Activated T-helper 9 cell treated with anti-CD3 and anti-CD28 coated beads, Interleukin-2, amount 50 U/mL, for 16 hours (primary cell): ENCODE data around the gene ATP6V1G1.
A peak's percentile ranks its signal among the peaks of the same experiment; 100 is the strongest.
"Not testable (repeated sequence)": the region's sequence is repeated elsewhere in the genome, so short reads cannot be mapped to it uniquely, and the experiment has no call there.

Source experiments
- DNase-seq: peaks from one replicate; pipeline ENCODE4 v3.0.0-alpha.2; 2020; ENCODE audit warnings: low read depth

Gene ATP6V1G1, protein sequence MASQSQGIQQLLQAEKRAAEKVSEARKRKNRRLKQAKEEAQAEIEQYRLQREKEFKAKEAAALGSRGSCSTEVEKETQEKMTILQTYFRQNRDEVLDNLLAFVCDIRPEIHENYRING

DNA sequence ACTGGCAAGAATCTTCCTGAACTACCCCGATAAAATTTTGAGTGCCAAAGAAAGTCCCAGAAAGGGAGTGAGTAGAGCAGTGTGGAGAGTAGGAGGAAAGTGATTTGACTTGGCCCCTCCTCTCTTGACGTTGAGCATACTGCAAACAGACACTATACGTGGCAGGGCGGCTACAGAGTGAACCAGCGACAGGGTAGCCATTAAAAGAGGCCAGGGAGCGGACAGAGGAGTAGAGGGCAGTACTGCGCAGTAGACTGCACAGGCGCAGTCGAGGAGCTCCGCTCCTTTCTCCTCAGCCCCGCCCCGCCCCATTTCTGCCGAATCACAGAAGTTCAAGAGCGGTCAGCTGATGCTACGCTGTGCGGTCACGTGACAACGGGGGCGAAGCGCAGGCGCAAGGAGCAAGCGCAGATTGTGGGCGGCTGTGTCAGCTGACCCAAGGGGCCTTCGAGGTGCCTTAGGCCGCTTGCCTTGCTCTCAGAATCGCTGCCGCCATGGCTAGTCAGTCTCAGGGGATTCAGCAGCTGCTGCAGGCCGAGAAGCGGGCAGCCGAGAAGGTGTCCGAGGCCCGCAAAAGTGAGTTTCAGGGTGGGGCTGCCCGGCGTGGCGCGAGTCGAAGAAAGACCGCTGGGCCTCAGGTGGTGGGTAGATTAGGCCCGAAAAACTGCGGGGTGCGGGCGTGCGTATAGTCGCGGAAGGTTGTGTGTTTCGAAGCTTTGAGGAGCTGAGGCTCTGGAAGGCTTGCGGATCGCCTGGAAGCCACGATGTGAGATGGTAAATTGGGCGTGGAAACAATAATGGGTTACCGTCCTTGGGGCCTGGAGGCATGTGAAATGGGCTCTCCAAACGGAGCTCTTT, at the start of gene ATP6V1G1:
TSS of gene ATP6V1G1 (plus strand) at position 425 of the 858 bp plus-strand sequence. CDS start at position 495, 70 bp downstream.
- peak; percentile 99 for DNase-seq

DNA sequence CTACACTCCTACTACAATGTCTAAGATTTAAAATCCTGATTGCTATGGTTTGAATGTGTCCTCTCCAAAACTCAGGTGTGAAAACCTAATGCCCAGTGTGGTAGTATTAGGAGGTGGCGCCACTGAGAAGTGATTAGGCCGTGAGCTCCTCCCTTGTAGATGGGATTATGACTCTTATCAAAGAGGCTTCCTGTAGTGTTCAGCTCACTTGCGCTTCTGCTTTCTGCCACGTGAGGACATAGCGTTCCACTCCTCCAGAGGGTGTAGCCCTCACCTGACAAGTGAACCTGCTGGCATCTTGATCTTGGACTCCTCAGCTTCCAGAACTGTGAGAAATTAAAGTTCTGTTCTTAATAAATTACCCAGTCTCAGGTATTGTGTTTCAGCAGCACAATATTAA, 49.3 kb upstream of the ATP6V1G1 start:
- DNase-seq: no peak

DNA sequence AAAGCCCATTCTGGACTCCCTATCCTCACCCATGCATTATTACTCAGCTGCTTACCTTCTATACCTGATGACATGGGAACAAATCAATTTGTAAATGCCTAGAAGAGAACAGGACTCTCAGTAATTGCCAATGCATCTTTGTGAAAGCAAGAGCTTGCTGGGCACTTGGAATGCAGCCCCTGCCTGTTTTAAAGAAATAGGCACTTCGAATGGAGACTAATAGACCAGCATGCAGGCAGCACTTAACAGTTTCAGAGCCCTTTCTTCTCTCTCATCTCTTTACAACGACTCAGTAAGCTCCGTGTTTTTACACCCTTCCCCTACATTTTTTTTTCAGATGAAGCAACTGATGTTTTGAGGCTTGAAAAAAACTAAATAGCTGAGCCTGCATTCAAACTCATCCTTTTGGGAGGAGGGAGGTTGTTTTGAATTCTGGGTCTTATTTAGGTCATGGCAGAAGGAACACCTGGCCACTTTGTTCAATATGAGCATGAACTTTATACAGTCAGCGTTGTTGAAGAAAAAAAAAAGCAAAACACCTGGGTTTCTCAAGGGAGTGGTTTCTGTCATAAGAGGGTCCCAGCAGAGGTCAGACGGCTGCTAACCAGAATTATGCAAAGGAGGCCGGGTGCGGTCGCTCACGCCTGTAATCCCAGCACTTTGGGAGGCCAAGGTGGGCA, 47.7 kb upstream of the ATP6V1G1 start:
- DNase-seq: no peak

DNA sequence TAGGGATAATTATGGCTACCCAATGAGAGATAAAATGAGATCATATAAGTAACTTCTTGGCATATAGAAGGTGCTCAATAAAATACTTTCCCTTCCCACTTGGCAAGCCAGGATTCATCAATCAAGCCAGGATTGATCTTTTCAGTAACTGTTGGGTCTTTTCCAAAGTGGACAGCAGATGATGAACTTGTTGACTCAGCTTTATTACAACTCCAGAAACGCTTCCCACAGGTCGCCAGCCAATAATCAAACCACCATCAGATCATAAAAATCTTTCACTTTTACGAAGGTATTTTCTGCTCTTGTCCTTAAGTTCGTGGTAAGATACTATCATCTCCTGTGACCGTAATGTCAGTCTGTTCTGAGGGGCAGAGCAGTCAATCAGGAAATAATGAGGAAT, 42.5 kb upstream of the ATP6V1G1 start:
- no peak for DNase-seq

DNA sequence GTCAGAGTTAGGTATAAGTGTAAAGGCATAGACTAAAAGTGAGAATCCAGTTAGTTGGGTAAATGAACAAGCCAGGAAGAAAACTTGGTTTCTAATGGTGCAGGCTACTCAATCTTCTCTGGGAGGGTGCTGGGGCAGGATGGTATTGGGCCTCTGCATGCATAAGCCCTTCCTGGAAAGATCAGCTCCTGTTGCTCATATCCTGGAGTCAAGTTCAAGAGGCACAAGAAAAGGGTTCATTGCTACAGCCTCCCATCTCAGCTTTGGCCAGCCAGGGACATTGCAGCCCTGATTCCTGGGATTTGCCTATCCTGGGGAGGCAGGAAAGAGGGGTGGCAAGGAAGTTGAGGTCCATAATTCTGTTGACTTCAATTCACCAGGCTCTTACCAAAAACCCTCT, 40.7 kb upstream of the ATP6V1G1 start:
- DNase-seq: no peak

DNA sequence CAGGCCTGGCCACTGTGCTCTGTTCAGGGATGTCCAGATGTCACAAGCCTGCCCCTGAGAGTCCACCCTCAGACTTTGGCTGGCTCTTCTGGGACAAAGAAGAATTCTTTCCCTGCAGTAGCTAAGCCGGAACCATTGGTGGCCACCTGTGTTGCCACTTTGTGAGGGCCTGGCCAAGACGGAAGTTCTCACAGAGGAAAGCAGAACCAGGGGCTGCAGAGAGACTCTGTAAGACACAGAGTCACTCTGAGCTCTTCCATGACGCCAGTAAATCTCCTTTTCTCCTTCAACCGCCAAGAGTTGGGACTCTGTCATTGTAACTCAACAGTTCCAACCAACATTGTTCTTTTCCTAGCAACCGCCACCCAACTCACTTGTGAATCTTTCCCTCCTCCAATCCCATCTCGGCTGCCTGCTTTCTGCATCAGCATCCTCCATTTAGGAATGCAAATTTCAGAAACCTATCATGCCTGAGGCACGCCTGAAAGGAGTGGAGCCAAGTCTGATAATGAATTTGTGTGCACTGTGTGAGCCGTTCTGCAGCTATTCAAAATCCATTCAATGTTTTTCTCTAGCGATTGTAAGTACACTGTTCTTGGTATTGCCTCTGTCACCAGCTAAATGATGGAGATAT, 37.8 kb upstream of the ATP6V1G1 start:
- no peak for DNase-seq

DNA sequence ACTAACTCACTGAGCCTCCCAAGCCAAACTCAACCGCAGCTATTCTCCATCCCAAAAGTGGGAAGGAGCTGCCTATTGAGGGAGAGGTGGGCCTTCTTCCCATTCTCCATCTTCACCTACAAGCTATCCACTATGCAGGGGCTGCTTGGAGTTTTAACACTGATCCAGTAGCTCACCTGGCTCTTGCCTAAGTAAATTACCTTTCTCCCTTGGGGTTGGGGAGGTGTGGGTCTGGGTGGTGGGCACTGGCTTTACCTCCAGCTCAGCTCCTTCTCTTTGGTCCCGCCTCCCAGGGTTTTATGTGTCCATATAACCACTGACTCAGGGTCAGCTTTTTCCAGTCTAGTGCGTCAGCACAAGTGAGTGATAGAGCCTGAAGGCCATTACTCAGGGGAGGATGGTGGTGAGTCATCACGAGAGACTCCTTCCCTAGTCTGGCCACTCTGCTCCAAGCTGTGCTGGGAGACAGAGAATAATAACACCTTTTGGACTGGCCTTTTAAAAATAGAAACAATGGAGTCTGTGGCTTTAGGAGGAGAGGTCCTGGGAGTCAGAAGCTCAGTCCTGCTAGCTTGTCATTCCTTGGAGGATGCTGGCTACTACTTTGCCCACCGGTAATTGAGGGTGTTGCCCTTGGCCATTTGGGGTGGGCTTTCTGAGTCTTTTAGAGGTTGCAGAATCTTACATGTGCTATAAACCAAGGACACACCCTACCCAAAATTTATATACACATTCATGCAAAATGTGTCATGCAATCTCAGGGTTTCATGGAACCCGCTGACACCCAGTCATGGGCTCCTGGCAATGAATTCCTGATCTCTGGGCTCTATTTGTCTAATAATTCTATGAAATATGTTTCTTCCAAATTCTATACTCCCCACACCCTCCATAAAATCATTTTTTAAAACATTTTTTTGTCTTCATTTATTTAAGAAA, 35.6 kb upstream of the ATP6V1G1 start:
- no peak for DNase-seq

DNA sequence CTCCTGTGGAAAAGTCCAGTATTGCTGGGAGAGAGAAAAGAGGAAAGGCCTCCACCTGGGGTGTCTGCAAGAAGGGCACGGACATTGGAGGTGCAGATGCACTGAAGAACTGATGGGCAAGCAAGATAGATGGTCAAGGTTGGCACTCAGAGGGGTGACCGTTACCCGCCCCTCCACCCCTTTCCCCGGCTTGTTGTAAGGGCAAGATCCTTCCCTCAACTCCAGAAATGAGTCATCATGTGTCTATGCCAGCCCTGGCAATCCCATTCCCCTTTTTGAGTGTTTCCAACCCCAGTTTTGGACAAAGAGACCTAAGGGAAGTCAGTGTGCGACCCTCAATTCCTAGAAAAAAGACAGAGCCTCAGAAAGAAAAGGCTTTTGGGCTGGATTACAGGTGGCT, 34.9 kb upstream of the ATP6V1G1 start:
- no peak for DNase-seq

DNA sequence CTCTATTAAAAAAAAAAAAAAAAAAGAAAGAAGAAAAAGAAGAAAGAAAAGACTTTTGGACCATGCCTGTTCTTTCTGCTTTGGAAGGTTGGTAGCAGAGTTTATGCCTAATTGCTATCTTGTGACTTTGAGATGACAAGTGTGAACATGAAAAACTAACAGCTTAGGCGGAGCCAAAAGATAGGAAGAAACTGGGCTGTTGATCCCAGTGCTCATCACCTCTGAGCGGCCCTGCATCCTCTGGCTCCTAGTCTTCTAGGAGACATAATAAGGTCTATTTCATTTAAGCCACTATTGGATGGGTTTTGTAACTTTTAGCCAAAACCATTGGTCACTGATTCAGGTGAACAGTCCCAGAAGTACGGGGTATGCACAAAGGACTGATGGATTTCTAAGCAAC, 34.4 kb upstream of the ATP6V1G1 start:
- DNase-seq: no peak

DNA sequence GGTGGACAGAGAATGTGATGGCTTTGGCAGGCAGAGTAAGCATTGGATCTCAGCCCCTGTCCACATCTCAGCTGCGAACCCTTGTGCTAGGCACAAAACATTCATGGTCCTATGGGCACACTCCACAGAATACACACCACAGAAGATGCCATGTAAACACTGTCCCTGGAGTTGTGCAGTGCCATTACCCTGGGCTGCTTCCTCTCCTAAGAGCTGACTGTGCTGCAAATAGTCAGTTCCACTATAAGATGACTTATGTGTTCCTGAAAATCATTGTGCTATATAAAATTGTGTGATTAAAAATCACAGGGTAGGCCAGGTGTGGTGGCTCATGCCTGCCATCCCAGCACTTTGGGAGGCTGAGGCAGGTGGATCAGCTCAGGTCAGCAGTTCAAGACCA, 31.9 kb upstream of the ATP6V1G1 start:
- DNase-seq: no peak

DNA sequence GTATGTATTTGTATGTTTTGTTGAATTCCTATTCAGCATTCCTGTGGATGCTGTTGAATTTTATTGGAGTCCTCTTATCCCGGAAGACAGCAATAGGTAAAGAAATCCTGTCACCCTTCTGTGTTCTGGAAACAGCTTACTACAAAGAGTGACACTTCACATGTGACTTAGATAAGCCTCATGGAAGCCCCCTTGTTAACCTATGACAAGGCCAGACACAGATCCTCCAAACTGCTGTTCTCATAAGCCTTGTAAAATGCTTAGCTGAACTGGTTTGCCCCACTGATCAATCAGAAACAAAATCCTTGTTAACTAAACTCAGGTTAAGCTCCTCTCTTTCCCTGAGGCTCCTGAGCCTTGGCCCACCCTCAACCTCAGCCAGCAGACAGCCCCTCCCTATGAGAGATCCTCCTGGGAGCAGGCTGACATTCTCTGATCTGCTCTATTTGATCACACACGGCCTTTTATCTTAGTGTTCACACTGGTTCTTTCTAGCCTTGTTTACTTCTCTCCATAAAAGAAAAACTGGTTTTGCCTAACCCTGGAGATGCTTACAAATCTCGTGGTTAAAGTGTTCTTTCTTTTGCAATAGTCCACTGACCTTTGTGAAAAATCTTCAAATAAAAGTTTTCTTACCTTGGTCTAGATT, 29.4 kb upstream of the ATP6V1G1 start:
- DNase-seq: no peak

DNA sequence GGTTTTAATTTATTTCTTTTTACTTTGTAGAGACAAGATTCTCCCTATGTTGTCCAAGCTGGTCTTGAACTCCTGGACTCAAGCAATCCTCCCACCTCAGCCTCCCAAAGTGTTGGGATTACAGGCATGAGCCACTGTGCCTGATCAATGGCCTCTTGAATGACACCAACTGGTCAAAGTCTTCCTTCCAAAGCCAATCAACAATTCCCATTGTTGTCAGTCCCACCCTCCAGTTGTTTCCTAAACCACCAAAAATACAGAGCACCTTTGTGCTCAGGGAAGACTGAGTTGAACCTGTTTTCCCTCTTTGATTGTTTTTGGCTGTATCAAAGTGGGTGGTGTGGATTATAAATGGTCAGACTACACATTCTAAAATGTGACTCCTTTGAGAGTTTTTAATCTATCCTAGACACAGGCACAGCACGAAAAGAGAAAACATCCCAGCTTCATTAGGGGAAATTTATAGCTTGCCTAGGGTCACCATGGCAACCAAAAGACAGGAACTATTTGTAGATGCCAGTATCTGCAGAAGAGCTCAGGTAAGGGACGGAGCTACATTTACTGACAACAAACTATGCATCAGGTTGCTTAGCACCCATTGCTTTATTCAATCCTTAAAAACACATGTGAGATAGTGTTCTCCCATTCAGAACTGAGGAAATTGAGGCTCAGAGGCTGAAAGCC, 27.6 kb upstream of the ATP6V1G1 start:
- DNase-seq: no peak

DNA sequence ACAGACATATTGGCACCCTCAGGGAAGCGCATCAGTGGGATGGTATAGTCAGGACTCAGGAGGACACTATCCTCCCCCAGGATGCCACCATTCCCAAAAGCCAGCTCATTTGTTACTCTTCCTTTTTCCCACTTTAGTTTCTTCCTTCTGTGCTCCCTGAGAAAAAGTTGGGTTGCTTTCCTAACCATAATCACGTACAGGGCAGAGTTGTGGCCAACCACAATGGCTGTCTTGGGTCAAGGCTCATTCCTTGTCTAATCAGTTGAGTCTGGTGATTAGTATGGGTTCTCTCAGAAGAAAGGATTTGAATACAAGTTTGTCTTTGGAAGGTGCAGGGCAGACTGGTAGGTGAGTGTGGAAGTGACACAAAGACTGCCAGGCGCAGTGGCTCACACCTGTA, 26.6 kb upstream of the ATP6V1G1 start:
- DNase-seq: no peak

DNA sequence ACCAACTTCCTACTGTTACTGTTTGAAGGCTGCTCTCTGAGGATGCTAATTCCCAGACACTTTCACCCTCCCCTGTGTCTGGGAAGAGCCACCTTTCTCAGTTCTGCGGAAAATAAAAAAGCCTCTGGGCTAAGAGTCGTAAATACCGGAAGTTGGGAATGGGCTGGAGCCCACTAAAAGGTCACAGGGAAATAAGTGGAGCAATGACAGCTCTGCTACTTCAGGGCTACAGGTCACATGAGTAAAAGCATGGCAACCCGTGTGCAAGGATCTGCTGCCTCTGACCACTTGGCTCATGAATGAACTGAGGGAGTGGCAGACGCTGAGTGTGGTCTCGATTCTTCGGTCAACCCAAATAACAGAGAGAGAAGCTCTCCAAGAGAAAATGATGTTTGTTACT, 25.8 kb upstream of the ATP6V1G1 start:
- no peak for DNase-seq

DNA sequence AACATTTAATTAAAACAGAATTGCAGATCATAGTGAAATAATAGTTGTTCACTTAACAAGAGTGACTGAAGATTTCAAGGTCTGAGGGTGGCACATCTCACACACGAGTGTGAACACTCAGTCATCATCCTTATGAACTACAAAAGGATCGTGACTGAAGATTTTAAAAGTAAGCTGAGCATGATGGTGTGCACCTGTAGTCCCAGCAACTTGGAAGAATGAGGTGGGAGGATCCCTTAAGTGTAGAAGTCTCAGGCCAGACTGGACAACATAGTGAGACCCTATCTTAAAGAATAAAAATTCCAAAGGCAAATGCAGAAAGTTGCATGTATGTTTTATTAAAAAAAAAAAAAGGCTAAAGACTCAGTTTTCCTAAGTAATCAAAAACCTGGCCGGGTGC, 22.4 kb upstream of the ATP6V1G1 start:
- no peak for DNase-seq

DNA sequence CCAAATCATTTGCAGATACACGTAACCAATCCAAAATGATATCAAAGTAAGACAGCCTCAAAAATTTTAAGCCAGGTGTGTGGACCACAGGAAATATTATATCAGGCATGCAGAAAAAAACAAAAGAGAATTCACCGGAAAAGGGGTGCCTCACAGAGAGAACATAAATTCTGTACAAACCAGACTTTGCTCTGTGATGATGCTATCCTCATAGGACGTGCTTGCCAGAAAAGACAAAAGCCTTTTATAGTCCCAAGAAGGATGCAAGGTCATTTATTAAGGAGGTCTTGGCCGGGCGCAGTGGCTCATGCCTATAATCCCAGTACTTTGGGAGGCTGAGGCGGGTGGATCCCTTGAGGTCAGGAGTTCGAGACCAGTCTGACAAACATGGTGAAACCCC, 16.8 kb upstream of the ATP6V1G1 start:
- no peak for DNase-seq

DNA sequence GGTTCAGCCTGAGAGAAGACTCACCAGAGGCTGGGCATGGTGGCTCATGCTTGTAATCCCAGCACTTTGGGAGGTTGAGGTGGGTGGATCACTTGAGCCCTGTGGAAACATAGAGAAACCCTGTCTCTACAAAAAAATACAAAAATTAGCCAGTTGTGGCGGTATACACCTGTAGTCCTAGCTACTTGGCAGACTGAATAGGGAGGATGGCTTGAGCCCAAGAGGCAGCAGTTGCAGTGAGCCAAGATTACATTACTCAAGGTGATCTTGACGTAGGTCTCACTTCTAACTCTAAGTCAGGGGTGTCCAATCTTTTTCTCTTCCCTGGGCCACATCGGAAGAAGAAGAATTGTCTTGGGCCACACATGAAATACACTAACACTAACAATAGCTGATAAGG, 16.2 kb upstream of the ATP6V1G1 start:
- DNase-seq: no peak

DNA sequence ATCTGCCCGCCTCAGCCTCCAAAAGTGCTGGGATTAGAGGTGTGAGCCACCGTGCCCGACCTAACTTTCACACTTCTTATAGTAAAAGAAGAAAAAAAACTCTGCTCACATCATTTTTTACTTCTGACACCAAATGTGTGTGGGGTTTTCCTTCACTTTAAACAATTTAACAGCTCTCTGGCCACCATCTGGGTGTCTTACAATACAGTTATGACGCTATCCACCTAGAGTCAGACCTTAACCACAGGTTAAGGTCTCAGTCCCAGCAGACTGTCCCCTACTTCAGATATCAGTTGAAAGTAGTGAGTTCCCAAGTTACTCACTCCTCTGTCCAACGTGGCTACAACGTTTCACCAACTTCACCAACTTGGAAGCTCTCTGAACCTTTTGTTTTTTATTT, 15.4 kb upstream of the ATP6V1G1 start:
- no peak for DNase-seq

DNA sequence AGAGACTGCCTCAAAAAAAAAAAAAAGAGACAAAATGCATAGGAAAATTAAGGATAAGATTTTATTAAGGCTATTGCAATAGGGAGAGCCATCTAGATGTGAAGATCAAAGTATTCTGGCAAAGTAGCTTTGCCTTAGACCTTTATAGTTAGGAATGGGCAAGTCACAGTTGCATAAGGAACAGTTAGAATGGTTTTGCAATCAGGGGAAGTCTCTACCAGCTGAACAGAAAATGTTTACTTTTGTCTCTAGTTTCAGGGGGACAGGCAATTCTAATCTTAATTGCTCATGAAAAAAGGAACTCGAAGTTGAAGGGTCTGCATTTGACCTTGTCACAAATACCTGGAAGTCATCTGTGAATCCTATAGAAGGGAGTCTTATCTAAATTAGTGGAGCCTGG, 13.1 kb upstream of the ATP6V1G1 start:
- no peak for DNase-seq

DNA sequence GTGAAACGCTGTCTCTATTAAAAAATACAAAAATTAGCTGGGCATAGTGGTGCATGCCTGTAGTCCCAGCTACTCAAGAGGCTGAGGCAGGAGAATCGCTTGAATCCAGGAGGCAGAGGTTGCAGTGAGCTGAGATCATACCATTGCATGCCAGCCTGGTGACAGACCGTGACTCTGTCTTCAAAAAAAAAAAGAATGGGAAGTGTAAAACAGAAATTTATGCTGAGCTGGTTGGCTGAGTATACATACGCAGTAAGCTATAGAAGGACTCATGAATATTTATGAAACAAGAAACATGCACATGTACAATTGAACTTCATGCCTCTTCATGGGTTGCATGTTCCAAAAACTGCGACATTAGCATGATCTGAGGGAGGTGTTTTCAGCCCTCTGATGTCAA, 10.8 kb upstream of the ATP6V1G1 start:
- not testable (repeated sequence) for DNase-seq

DNA sequence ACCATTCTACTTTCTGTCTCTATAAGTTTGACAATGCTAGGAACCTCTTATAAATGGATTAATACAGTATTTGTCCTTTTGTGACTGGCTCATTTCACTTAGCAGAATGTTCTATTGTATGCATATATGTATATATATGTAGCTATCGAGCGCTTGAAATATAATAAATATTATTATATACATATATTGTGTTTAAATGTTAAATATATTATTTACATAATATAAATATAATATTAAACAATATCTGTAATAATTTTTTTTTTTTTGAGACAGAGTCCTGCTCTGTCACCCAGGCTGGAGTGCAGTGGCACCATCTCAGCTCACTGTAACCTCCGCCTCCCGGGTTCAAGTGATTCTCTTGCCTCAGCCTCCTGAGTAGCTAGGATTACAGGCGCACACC, 9.4 kb upstream of the ATP6V1G1 start:
- DNase-seq: not testable (repeated sequence)
